ENCODE results near the gene MPRIP. TPM values are rescaled to one million over a fixed set of nuclear protein-coding genes. Genes with fewer than 3 reads are reported as not detected.
A peak's percentile ranks its signal among the peaks of the same experiment; 100 is the strongest.
"Not testable (repeated sequence)": the region's sequence is repeated elsewhere in the genome, so short reads cannot be mapped to it uniquely, and the experiment has no call there.

MPRIP gene
- total RNA-seq, 1 donor from 2014 or later: 137 TPM

GRCh38 chr17:17013828-17014747 is 28.2 kb upstream of the MPRIP start:
- DNase-seq (ENCODE audit: low read depth): not testable (repeated sequence)

GRCh38 chr17:17014748-17015124 is 27.5 kb upstream of the MPRIP start:
- DNase-seq (ENCODE audit: low read depth): not testable (repeated sequence)

DNA sequence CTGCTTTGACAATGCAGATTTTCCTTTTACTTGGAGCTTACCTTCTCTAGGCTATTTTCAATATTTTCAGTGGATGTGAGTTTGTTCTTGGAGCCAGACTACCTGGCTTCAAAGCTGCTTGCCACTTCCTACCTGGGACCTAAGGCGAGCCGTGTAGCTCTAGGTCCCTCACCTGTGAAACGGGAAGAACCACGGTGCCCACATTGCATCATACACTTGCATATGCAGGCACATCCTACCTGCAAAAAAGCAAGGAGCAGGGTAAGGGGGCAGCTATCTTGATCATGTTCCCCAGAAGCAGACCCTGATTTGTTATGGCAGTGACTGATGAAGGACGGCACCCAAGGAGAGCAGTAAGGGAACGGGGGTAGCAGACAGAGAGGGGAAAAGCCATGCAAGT is 27.0 kb upstream of the MPRIP start:
- no peak for DNase-seq (ENCODE audit: low read depth)

GRCh38 chr17:17016199-17017197 is 25.8 kb upstream of the MPRIP start:
- not testable (repeated sequence) for DNase-seq (ENCODE audit: low read depth)

DNA sequence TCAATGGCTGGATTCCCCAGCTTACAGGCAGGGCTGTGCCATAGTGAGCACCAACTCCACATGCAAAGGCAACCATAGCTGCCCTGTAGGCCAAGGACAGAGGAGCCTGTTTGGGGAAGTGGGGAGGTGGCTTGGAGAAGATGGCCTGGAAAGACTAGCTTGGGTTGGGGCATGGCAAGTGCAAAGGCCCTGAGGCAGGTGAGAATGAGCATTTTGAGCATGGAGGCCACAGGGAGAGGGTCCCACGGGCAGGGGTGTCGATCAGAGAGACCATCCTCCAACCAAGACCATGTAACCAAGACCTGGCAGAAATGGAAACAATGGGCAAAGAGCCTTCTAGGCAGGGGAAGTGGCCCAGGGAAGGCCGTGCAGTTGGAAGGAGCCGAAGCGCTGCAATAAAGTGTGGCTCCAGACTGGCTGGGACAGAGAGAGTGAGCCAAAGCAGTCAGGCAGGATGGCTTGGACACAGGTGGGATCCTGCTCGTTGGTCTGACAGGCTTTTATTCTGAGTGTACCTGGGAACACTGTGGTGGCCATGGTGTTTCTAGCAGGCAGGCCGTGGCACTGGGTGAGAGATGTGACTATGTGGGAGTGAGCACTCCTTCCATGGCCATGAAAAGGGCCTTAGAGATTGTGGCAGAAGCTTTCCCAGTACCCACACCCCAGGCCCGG is 24.8 kb upstream of the MPRIP start:
- DNase-seq (ENCODE audit: low read depth): no peak

- DNase-seq (ENCODE audit: low read depth): no peak
These were observed 24.2 kb upstream of the MPRIP start for GRCh38 chr17:17018021-17018441.

- DNase-seq (ENCODE audit: low read depth): no peak
These were observed 23.4 kb upstream of the MPRIP start for GRCh38 chr17:17018612-17019429.

- no peak for DNase-seq (ENCODE audit: low read depth)
These were observed 22.9 kb upstream of the MPRIP start for GRCh38 chr17:17019430-17019762.

DNA sequence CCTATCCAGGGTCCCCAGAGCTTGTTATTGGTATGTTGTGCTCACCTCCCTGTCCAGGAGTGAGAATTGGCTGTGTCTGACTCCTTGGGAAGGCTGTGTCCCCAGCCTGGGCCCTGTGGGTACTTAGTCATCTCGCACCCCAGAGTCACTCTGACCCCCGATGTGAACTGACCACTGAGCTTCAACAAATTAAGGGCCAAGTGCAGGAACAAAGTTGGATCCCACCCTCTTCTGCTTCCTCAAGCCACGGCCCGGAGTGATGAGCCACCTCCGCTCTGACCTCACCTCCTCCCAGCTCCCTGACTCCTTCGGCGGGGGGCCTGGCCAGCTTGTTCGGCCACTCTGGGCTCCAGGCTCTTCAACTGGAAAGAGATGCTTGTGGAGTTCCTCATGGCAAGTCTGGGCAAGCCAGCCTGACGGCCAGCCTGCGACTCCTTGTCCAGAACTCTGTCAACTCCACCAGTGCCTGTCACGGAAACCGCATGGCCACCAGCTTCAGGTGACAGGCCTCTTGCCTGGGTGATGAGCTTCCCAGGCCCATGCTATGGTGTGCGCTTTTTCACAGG is 22.3 kb upstream of the MPRIP start:
- no peak for DNase-seq (ENCODE audit: low read depth)

DNA sequence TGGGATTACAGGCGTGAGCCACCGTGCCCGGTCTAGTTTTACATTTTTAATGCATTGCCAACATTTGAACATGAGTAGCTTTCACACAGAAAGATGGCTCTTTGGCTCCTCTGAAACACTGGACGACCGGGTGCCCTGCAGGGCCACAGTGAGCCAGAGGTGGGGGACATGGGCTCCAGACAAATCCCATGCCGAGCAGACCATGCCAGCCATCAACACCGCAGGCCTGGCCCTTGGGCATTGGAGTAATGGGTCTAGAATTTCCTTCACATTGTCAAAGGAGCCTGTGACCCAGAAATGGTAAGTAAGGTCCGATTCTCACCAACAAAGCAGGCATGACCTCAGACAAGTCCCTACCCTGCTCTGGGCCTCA is 21.4 kb upstream of the MPRIP start:
- DNase-seq (ENCODE audit: low read depth): no peak

DNA sequence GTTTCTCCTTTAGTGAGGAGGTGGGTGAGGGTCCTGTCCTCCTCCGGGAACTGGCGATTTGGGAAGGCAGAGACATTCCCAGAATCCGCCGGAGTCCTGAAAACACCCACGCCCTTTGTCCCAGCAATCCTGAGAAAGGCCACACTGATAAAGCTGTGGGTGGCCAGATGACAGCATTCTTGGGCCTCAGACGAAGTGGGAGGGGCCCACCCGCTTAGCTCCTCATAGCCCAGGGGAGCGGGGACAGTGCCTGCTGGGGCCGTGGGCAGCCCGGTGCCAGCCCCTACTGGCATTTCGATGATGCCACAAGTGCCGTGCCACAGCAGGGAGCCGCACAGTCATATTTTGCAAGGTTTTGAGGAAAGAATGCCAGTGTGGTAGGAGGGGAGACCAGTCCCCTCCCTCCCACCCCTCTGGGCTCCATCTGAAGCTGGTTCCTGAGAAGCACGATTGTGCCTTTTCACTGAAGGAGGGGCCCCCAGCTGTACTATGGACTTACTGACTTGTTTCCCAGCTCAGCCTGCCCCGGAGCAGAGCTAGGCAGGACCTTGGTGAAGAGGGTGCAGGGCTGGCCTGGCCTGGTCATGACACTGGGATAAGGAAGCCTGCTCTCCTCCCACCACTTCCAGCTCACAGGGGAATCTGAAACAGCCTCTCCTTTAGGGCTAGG is 20.9 kb upstream of the MPRIP start:
- DNase-seq (ENCODE audit: low read depth): peak; percentile 80

DNA sequence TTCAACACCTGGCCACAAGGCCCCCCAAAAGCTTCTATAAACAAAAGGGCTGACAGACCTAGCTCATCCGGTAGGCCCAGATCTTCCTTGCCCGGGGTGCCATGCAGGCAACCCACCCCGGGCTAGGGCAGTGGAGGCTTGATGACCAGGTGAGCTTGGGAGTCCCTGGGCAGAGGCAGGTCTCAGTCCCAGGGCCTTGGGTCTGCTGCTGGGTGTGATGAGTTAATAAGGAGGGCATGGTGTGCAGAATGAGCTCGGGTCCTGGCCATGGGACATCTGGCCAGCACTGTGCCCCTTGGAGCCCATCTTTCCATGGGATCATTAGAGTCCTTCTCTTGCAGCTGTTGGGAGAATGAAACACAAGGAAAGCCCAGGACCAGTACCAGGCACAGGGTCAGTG is 20.2 kb upstream of the MPRIP start:
- DNase-seq (ENCODE audit: low read depth): no peak

- DNase-seq (ENCODE audit: low read depth): no peak
These were observed 19.8 kb upstream of the MPRIP start for GRCh38 chr17:17022456-17022855.

DNA sequence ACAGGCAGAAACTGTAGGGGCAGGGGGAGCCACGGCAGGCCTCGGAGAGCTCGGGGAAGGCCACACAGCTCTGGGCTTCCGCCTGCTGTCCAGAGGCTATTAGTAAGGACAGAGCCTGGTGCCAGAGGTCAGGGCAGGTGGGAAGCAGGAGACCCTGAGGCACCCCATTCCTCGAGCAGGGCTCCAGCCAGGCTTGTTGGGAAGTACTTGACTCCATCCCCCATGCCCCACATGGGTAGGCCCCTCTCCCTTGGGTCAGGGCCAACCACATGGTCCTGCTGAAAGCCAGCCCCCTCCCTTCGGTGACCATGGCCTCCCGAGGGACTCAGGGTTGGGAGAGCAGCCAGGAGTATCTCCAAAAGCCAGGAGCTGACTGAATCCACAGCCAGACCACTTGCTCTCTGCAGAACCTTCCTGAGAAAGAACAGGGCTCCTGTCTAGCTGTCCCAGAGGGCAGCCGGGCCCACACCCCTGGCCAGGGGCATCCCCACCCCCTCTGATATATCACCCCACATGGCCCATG is 17.4 kb upstream of the MPRIP start:
- DNase-seq (ENCODE audit: low read depth): peak; percentile 68

GRCh38 chr17:17025621-17026020 is 16.6 kb upstream of the MPRIP start:
- no peak for DNase-seq (ENCODE audit: low read depth)

- DNase-seq (ENCODE audit: low read depth): no peak
These were observed 16.1 kb upstream of the MPRIP start for GRCh38 chr17:17026163-17026562.

DNA sequence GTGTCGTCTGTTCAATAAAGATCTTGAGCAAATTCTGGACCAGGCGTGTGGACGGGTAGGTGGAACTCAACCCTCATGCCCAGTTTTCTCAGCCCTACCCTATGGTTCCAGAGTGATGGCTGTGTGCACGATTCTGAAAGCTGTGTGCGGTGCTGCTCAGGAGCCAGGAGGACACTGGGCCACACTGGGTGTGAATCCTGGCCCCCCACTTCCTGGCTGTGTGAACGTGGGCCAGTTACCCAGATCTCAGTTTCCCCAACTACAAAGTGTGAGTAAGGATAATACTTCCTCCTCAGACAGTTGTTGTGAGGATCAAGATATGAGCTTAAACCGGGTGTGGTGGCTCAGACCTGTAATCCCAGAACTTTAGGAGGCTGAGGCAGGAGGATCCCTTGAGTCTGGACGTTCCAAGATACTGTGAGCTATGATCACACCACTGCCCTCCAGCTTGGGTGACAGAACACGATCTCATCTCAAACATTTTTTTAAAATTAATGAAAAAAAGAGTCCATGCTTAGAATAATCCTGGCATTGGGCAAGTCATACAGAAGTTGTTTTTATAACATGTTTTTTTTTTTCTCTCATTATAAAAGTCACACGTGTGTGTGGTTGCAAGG is 14.7 kb upstream of the MPRIP start:
- DNase-seq (ENCODE audit: low read depth): no peak

DNA sequence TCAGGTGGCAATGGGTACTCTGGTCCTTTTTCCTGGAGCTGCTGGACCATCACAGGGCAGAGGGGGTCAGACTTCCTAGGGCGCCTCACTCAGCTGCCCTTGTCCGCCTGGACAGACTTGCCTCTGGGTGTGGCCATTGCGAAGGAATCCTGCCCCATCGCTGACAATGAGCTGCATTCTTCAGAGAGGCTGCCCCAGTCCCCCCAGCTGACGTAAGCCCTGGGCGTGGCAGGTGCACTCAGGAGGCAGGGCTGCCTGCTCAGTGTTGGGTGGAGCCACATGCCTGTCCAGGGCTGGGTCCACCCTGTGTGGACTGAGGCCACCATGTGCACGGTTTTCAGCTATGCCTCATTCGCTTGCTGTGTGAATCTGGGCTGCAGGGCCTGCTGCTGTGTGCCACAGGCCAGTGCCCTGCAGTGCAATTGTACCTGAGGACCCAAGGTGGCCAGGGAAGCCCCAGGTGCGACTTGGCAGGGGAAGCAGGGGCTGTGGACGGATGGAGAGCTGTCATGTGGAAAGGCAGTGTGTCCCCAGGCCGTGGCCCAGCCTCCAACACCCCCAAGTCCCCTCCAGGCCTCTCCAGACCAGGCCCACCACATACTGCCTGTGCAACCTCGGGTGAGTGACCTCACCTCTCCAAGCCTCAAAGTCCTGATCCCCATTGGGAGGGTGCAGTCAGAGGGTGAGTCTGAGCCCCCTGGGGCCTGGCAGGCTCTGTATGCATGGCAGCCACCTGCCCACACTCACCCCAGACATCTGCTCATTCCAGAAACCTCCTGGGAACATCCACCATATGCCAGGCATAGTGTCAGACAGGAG is 14.0 kb upstream of the MPRIP start:
- peak; percentile 99 for DNase-seq (ENCODE audit: low read depth)
